Measurements from ENCODE around the gene DNAJA2. TPM values are rescaled to one million over a fixed set of nuclear protein-coding genes. Genes with fewer than 3 reads are reported as not detected.

The DNAJA2 gene
- total RNA-seq, 1 experiment from 2014 or later: 101 TPM

DNA sequence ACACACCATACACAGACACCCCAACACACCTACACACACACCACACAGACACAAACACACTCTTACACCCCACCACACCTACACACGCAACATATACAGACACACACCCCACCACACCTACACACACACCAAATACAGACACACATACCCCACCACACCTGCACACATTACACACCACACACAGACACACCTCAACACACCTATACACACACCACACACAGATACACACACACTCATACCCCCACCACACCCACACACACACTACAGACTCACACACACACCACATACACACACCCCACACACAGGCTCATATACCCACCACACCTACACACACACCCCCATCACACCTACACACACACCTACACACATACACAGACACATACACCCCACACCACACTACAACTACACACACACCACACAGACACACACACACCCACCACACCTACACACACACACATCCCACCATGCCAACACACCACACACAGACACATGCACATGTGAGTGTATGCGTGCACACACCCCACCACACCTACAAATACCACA is 57.9 kb downstream of the DNAJA2 start:
- H3K36me3 Mint-ChIP-seq: peaks cover 79% of the 10 kb centered on the region
- ATAC-seq (no peak), DNase-seq (ENCODE audit: low spot score) (no peak)
- H3K4me3 Mint-ChIP-seq: no peak overlapping the region
- no peak overlapping the region for H3K27ac Mint-ChIP-seq
- H3K4me1 Mint-ChIP-seq: no peaks in the 10 kb centered on the region
- ChIA-PET POLR2A (no interaction called here), CTCF (no interaction called here)
- H3K9me3 Mint-ChIP-seq: no peaks in the 10 kb centered on the region
- no peaks in the 10 kb centered on the region for H3K27me3 Mint-ChIP-seq (ENCODE audit: low read depth)
- TF ChIP-seq ZNF263 (CRISPR knock-in tag; IDR thresholded peaks at IDR 0.05; ENCODE audit: low read depth) (no peak), KAT7 (CRISPR knock-in tag; IDR thresholded peaks at IDR 0.05; ENCODE audit: borderline replicate concordance) (no peak), IRF2 (CRISPR knock-in tag; IDR thresholded peaks at IDR 0.05; ENCODE audit: borderline replicate concordance, low read depth) (no peak), OVOL2 (CRISPR knock-in tag; IDR thresholded peaks at IDR 0.05; ENCODE audit: borderline replicate concordance) (no peak), CREB1 (CRISPR knock-in tag; IDR thresholded peaks at IDR 0.05) (no peak), RORB (CRISPR knock-in tag; IDR thresholded peaks at IDR 0.05) (no peak), ZNF396 (CRISPR knock-in tag; IDR thresholded peaks at IDR 0.05; ENCODE audit: borderline replicate concordance) (no peak), ESRRA (CRISPR knock-in tag; IDR thresholded peaks at IDR 0.05; ENCODE audit: borderline replicate concordance) (no peak), NR3C1 (CRISPR knock-in tag; conservative IDR thresholded peaks at IDR 0.05; ENCODE audit: low read depth) (no peak)
- TF ChIP-seq, protein P1, sequence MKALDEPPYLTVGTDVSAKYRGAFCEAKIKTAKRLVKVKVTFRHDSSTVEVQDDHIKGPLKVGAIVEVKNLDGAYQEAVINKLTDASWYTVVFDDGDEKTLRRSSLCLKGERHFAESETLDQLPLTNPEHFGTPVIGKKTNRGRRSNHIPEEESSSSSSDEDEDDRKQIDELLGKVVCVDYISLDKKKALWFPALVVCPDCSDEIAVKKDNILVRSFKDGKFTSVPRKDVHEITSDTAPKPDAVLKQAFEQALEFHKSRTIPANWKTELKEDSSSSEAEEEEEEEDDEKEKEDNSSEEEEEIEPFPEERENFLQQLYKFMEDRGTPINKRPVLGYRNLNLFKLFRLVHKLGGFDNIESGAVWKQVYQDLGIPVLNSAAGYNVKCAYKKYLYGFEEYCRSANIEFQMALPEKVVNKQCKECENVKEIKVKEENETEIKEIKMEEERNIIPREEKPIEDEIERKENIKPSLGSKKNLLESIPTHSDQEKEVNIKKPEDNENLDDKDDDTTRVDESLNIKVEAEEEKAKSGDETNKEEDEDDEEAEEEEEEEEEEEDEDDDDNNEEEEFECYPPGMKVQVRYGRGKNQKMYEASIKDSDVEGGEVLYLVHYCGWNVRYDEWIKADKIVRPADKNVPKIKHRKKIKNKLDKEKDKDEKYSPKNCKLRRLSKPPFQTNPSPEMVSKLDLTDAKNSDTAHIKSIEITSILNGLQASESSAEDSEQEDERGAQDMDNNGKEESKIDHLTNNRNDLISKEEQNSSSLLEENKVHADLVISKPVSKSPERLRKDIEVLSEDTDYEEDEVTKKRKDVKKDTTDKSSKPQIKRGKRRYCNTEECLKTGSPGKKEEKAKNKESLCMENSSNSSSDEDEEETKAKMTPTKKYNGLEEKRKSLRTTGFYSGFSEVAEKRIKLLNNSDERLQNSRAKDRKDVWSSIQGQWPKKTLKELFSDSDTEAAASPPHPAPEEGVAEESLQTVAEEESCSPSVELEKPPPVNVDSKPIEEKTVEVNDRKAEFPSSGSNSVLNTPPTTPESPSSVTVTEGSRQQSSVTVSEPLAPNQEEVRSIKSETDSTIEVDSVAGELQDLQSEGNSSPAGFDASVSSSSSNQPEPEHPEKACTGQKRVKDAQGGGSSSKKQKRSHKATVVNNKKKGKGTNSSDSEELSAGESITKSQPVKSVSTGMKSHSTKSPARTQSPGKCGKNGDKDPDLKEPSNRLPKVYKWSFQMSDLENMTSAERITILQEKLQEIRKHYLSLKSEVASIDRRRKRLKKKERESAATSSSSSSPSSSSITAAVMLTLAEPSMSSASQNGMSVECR (CRISPR knock-in tag; IDR thresholded peaks at IDR 0.05; ENCODE audit: borderline replicate concordance): no peak
- TF ChIP-seq, protein P2, sequence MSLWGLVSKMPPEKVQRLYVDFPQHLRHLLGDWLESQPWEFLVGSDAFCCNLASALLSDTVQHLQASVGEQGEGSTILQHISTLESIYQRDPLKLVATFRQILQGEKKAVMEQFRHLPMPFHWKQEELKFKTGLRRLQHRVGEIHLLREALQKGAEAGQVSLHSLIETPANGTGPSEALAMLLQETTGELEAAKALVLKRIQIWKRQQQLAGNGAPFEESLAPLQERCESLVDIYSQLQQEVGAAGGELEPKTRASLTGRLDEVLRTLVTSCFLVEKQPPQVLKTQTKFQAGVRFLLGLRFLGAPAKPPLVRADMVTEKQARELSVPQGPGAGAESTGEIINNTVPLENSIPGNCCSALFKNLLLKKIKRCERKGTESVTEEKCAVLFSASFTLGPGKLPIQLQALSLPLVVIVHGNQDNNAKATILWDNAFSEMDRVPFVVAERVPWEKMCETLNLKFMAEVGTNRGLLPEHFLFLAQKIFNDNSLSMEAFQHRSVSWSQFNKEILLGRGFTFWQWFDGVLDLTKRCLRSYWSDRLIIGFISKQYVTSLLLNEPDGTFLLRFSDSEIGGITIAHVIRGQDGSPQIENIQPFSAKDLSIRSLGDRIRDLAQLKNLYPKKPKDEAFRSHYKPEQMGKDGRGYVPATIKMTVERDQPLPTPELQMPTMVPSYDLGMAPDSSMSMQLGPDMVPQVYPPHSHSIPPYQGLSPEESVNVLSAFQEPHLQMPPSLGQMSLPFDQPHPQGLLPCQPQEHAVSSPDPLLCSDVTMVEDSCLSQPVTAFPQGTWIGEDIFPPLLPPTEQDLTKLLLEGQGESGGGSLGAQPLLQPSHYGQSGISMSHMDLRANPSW (CRISPR knock-in tag; conservative IDR thresholded peaks at IDR 0.05; ENCODE audit: low read depth): no peak
- TF ChIP-seq, protein P3, sequence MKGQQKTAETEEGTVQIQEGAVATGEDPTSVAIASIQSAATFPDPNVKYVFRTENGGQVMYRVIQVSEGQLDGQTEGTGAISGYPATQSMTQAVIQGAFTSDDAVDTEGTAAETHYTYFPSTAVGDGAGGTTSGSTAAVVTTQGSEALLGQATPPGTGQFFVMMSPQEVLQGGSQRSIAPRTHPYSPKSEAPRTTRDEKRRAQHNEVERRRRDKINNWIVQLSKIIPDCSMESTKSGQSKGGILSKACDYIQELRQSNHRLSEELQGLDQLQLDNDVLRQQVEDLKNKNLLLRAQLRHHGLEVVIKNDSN (CRISPR knock-in tag; IDR thresholded peaks at IDR 0.05): no peak
- TF ChIP-seq, protein P4, sequence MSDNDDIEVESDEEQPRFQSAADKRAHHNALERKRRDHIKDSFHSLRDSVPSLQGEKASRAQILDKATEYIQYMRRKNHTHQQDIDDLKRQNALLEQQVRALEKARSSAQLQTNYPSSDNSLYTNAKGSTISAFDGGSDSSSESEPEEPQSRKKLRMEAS (CRISPR knock-in tag; IDR thresholded peaks at IDR 0.05): no peak
- TF ChIP-seq, protein P5, sequence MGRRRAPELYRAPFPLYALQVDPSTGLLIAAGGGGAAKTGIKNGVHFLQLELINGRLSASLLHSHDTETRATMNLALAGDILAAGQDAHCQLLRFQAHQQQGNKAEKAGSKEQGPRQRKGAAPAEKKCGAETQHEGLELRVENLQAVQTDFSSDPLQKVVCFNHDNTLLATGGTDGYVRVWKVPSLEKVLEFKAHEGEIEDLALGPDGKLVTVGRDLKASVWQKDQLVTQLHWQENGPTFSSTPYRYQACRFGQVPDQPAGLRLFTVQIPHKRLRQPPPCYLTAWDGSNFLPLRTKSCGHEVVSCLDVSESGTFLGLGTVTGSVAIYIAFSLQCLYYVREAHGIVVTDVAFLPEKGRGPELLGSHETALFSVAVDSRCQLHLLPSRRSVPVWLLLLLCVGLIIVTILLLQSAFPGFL (CRISPR knock-in tag; IDR thresholded peaks at IDR 0.05; ENCODE audit: borderline replicate concordance): no peak
- TF ChIP-seq, protein P6, sequence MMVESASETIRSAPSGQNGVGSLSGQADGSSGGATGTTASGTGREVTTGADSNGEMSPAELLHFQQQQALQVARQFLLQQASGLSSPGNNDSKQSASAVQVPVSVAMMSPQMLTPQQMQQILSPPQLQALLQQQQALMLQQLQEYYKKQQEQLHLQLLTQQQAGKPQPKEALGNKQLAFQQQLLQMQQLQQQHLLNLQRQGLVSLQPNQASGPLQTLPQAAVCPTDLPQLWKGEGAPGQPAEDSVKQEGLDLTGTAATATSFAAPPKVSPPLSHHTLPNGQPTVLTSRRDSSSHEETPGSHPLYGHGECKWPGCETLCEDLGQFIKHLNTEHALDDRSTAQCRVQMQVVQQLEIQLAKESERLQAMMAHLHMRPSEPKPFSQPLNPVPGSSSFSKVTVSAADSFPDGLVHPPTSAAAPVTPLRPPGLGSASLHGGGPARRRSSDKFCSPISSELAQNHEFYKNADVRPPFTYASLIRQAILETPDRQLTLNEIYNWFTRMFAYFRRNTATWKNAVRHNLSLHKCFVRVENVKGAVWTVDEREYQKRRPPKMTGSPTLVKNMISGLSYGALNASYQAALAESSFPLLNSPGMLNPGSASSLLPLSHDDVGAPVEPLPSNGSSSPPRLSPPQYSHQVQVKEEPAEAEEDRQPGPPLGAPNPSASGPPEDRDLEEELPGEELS (CRISPR knock-in tag; IDR thresholded peaks at IDR 0.05): no peak
- TF ChIP-seq, protein P7, sequence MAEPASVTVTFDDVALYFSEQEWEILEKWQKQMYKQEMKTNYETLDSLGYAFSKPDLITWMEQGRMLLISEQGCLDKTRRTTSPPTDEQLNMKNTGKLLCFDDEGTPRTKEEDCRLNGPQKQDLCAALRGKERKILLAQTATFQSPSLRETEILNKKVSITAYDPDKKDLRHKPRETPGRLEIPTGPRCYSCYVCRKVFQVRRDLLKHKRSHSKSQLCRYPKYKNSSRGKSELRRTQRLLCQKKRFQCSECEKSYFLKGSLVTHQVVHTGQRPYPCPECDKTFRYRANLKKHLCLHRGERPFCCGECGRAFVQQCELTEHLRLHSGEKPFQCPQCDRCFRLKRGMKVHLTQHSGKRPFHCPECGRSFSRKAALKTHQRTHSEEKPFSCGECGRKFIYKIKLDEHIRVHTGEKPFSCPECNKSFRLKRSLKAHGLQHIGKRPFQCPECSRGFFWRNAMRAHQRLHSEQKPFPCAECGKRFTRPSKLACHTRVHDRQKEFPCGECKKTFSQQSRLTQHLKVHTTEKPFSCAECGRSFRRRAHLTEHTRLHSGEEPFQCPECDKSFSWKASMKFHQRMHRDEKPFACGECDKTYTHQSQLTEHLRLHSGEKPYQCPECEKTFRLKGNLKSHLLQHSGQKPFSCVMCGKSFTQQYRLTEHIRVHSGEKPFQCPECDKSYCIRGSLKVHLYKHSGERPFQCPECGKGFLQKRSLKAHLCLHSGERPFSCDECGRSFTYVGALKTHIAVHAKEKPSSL (CRISPR knock-in tag; conservative IDR thresholded peaks at IDR 0.05): no peak

Measured in WTC11 (cell line).